ENCODE measurements around the gene ZNF738.
"Not testable (repeated sequence)": the region's sequence is repeated elsewhere in the genome, so short reads cannot be mapped to it uniquely, and the experiment has no call there.

The ZNF738 gene

GRCh38 chr19:21358768-21359451, at the start of gene ZNF738:
Gene ZNF738, plus strand, starts transcription at chr19:21359000. Its CDS starts 141 bp downstream, at chr19:21359141.
- Histone ChIP-seq H3K27me3 (ENCODE audit: insufficient read depth, insufficient read length) (no peaks in the 10 kb centered on the region), H3K4me3 (ENCODE audit: insufficient read length, low read depth) (peak within 1 kb of the TSS; percentile 99), H3K36me3 (ENCODE audit: insufficient read depth, insufficient read length, low read length) (peaks cover 37% of the 10 kb centered on the region), H3K9me3 (ENCODE audit: insufficient read depth, low read length) (no peaks in the 10 kb centered on the region), H3K9ac (ENCODE audit: insufficient read length, low read depth) (peak within 1 kb of the TSS; percentile 98), H3K4me1 (ENCODE audit: insufficient read depth, insufficient read length) (no peaks in the 10 kb centered on the region)
- DNase-seq (ENCODE audit: low read depth, low spot score) = peak; percentile 95
- no peak for TF ChIP-seq SUZ12 (IDR thresholded peaks at IDR 0.05; ENCODE audit: extremely low read depth, insufficient read depth, insufficient read length)
- TF ChIP-seq ZNF274 (IDR thresholded peaks at IDR 0.05; ENCODE audit: low read depth, low read length) = no peak
- no peak for TF ChIP-seq YY1 (IDR thresholded peaks at IDR 0.05; ENCODE audit: insufficient read depth, insufficient read length)

GRCh38 chr19:21312807-21313206, 46.0 kb upstream of the ZNF738 start:
- not testable (repeated sequence) for H3K4me1 ChIP-seq (ENCODE audit: insufficient read depth, insufficient read length); H3K27me3 ChIP-seq (ENCODE audit: insufficient read depth, insufficient read length); H3K9me3 ChIP-seq (ENCODE audit: insufficient read depth, low read length); H3K9ac ChIP-seq (ENCODE audit: insufficient read length, low read depth); H3K4me3 ChIP-seq (ENCODE audit: insufficient read length, low read depth); DNase-seq (ENCODE audit: low read depth, low spot score)
- peaks cover 32% of the 10 kb centered on the region for H3K36me3 ChIP-seq (ENCODE audit: insufficient read depth, insufficient read length, low read length)

GRCh38 chr19:21314676-21315075, 44.1 kb upstream of the ZNF738 start:
- Histone ChIP-seq H3K9me3 (ENCODE audit: insufficient read depth, low read length) (no peaks in the 10 kb centered on the region), H3K4me1 (ENCODE audit: insufficient read depth, insufficient read length) (no peaks in the 10 kb centered on the region), H3K4me3 (ENCODE audit: insufficient read length, low read depth) (no peak overlapping the region), H3K36me3 (ENCODE audit: insufficient read depth, insufficient read length, low read length) (peaks cover 30% of the 10 kb centered on the region), H3K27me3 (ENCODE audit: insufficient read depth, insufficient read length) (no peaks in the 10 kb centered on the region), H3K9ac (ENCODE audit: insufficient read length, low read depth) (no peak overlapping the region)
- DNase-seq (ENCODE audit: low read depth, low spot score) = no peak
- no peak for TF ChIP-seq YY1 (IDR thresholded peaks at IDR 0.05; ENCODE audit: insufficient read depth, insufficient read length)
- TF ChIP-seq ZNF274 (IDR thresholded peaks at IDR 0.05; ENCODE audit: low read depth, low read length) = no peak
- TF ChIP-seq SUZ12 (IDR thresholded peaks at IDR 0.05; ENCODE audit: extremely low read depth, insufficient read depth, insufficient read length) = no peak

GRCh38 chr19:21317821-21318220, 41.0 kb upstream of the ZNF738 start:
- DNase-seq (ENCODE audit: low read depth, low spot score) = no peak
- Histone ChIP-seq H3K9ac (ENCODE audit: insufficient read length, low read depth) (no peak overlapping the region), H3K9me3 (ENCODE audit: insufficient read depth, low read length) (no peaks in the 10 kb centered on the region), H3K4me1 (ENCODE audit: insufficient read depth, insufficient read length) (no peaks in the 10 kb centered on the region), H3K27me3 (ENCODE audit: insufficient read depth, insufficient read length) (no peaks in the 10 kb centered on the region), H3K4me3 (ENCODE audit: insufficient read length, low read depth) (no peak overlapping the region), H3K36me3 (ENCODE audit: insufficient read depth, insufficient read length, low read length) (peaks cover 22% of the 10 kb centered on the region)
- TF ChIP-seq SUZ12 (IDR thresholded peaks at IDR 0.05; ENCODE audit: extremely low read depth, insufficient read depth, insufficient read length) (no peak), ZNF274 (IDR thresholded peaks at IDR 0.05; ENCODE audit: low read depth, low read length) (no peak), YY1 (IDR thresholded peaks at IDR 0.05; ENCODE audit: insufficient read depth, insufficient read length) (no peak)

- no peak for DNase-seq (ENCODE audit: low read depth, low spot score)
- H3K4me1 ChIP-seq (ENCODE audit: insufficient read depth, insufficient read length) = no peaks in the 10 kb centered on the region
These were observed 37.7 kb upstream of the ZNF738 start for GRCh38 chr19:21321134-21321533.

GRCh38 chr19:21321996-21322395, 36.8 kb upstream of the ZNF738 start:
- Histone ChIP-seq H3K9ac (ENCODE audit: insufficient read length, low read depth) (no peak overlapping the region), H3K27me3 (ENCODE audit: insufficient read depth, insufficient read length) (no peaks in the 10 kb centered on the region), H3K9me3 (ENCODE audit: insufficient read depth, low read length) (peaks cover 8% of the 10 kb centered on the region; the same call in 1 of the 2 replicates), H3K4me1 (ENCODE audit: insufficient read depth, insufficient read length) (no peaks in the 10 kb centered on the region), H3K36me3 (ENCODE audit: insufficient read depth, insufficient read length, low read length) (peaks cover 28% of the 10 kb centered on the region), H3K4me3 (ENCODE audit: insufficient read length, low read depth) (no peak overlapping the region)
- TF ChIP-seq YY1 (IDR thresholded peaks at IDR 0.05; ENCODE audit: insufficient read depth, insufficient read length) = no peak
- no peak for TF ChIP-seq SUZ12 (IDR thresholded peaks at IDR 0.05; ENCODE audit: extremely low read depth, insufficient read depth, insufficient read length)
- no peak for TF ChIP-seq ZNF274 (IDR thresholded peaks at IDR 0.05; ENCODE audit: low read depth, low read length)
- DNase-seq (ENCODE audit: low read depth, low spot score) = no peak

More at GRCh38 chr19:21321134-21321533, 37.7 kb upstream of the ZNF738 start:
- TF ChIP-seq ZNF274 (IDR thresholded peaks at IDR 0.05; ENCODE audit: low read depth, low read length) (no peak), SUZ12 (IDR thresholded peaks at IDR 0.05; ENCODE audit: extremely low read depth, insufficient read depth, insufficient read length) (no peak), YY1 (IDR thresholded peaks at IDR 0.05; ENCODE audit: insufficient read depth, insufficient read length) (no peak)
- H3K27me3 ChIP-seq (ENCODE audit: insufficient read depth, insufficient read length) = no peaks in the 10 kb centered on the region
- H3K9ac ChIP-seq (ENCODE audit: insufficient read length, low read depth) = no peak overlapping the region
- peaks cover 22% of the 10 kb centered on the region for H3K36me3 ChIP-seq (ENCODE audit: insufficient read depth, insufficient read length, low read length)
- no peak overlapping the region for H3K4me3 ChIP-seq (ENCODE audit: insufficient read length, low read depth)
- H3K9me3 ChIP-seq (ENCODE audit: insufficient read depth, low read length) = peaks cover 3% of the 10 kb centered on the region; the same call in 1 of the 2 replicates

- DNase-seq (ENCODE audit: low read depth, low spot score) = no peak
- Histone ChIP-seq H3K4me1 (ENCODE audit: insufficient read depth, insufficient read length) (no peaks in the 10 kb centered on the region), H3K9ac (ENCODE audit: insufficient read length, low read depth) (no peak overlapping the region), H3K36me3 (ENCODE audit: insufficient read depth, insufficient read length, low read length) (peaks cover 27% of the 10 kb centered on the region), H3K4me3 (ENCODE audit: insufficient read length, low read depth) (no peak overlapping the region), H3K27me3 (ENCODE audit: insufficient read depth, insufficient read length) (no peaks in the 10 kb centered on the region), H3K9me3 (ENCODE audit: insufficient read depth, low read length) (peaks cover 8% of the 10 kb centered on the region; the same call in 1 of the 2 replicates)
- no peak for TF ChIP-seq ZNF274 (IDR thresholded peaks at IDR 0.05; ENCODE audit: low read depth, low read length)
- TF ChIP-seq YY1 (IDR thresholded peaks at IDR 0.05; ENCODE audit: insufficient read depth, insufficient read length) = no peak
- no peak for TF ChIP-seq SUZ12 (IDR thresholded peaks at IDR 0.05; ENCODE audit: extremely low read depth, insufficient read depth, insufficient read length)
These were observed 36.3 kb upstream of the ZNF738 start for GRCh38 chr19:21322528-21322927.
